NCI-H2107 treated with DMSO at 0.1 percent for 48 hours (cell line): ENCODE data around the gene ANGEL1.

ENCODE experiments used
- DNase-seq: peaks from one replicate; lab custom pipeline; 2025; ENCODE audit not compliant: unreplicated experiment; lab: John Stamatoyannopoulos, UW

The ANGEL1 gene

DNA sequence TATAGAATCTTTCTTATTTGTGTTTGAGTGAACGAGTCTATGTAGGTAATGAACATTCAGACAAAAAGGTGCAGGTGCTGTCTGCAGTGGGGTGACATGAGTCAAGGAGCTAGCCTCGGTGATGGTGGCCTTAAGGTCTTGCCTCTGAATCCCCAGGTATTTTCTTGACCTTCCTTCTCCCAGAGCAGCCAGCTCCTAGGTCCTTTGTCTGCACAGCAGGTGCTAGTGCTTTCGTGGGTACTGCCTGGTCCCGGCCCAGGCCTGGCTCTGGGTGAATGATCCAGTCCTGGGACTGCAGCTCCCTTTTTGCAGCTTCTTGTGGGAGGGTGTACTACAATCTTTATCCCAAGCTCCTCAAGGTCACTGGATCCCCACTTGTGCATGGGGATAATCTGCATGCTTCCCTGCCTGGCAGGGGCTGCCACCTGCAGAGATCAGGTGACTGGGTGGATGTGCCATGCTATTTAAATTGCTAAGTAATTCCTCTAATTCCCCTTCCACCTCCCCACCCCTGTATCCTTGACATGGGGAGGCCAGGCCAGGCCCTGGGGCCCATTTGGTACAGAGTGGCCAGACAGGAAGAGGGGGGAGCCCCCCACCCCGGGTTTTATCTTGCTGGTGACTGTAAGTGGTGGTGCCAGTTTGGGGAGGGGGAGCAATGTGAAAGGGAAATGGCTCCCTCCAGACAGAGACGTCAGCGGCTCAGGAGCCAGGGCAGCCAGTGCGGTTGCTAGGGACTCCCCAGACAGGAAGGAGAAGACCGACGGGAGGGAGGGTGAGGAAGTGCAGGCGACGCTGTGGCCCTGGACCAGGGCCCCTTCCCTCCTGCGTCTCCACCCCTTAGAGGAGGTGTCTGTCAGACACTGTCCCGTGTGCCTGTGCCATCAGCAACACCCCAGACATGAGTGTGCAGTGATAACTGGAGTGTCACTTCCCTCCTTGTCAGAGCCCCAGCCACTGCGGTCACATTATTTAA lies 44.7 kb downstream of the ANGEL1 start:
- DNase-seq = peak; percentile 24

DNA sequence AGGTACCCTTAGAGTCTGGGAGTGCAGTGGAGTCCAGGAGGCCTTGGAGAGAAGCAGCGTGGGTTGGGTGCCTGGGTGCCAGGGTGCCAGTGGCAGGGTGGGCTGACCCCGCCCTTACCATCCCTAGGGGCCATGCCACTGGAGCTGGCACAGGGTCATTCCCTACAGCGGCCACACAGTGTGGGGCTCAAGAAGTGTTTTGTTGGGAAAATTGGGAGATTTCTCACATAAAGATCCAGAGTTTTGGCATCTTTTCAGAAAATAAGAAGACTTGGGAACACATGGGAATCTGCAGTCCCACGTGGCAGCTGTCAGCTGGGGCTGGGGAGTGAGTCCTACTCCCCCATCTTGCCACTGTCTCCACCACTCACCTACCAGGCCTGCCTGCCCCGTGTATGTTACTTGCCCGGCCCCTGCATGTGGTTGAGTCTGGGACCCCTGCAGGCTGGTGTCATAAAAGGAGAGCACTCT lies 47.2 kb downstream of the ANGEL1 start:
- DNase-seq = no peak

DNA sequence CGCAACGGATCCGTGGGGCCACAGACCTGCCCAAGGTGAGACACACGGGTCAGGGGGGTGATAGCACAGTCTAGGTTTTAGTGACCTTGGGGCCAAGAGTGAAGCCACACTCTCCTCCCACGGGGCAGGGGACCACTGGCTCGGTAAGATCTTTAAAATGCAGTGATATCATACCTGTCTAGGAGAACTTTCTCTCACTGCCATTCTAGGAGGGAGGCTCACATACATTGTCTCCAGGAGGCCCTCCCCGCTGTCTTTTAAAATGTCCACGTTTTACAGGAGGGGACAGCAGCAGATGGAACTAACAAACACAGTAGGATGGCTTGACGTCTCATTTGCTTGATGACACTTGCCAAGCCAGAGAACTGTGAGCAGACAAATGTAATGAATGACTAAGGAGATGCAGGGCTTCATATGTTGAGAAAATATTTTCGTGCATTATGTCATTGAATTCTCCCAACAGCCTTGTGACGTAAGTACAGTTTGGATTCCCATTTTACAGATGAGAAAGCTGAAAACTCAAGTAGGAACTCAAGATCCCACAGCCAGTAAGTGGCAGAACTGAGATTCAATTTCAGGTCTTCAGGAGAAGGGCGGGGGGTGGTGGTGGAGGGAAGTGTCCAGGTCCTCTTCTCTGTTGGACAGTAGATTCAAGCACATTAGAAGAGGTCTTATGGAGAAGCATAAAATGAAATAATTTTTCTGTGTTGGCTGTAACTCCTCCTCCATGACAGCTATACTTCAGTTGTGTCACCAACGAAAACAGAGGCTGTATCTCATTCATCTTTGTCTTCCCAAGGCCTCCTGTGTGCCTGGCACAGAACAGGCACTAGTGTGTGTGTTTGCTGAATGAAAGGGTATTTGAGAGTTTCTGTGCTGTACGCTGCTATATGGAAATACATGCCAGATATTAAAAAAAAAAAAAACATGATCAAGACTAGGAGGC lies 49.3 kb downstream of the ANGEL1 start:
- DNase-seq = no peak

DNA sequence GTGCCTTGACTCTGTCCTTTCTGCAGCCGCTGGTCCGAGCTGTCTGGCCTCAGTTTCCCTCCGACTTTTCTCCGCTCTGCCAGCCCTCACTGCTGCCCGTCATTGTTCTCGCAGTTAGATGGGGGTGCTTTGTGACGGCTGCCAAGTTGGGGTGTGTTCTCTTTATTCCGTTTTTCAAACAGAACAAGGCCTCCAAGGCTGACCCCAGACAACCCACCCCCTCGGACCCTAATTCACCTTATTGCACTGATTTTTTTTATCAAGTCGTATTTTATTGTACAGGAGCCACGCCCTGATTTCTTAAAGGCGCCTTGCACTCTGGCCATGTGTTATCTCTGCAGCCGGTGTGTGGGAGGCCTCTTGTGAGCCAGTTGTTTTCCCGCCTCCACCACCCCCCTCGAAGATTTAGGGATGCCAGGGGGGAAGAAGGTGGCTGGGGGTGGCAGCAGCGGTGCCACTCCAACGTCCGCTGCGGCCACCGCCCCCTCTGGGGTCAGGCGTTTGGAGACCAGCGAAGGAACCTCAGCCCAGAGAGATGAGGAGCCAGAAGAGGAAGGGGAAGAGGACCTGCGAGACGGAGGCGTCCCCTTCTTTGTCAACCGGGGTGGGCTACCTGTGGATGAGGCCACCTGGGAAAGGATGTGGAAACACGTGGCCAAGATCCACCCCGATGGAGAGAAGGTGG lies 50.1 kb downstream of the ANGEL1 start:
- no peak for DNase-seq

DNA sequence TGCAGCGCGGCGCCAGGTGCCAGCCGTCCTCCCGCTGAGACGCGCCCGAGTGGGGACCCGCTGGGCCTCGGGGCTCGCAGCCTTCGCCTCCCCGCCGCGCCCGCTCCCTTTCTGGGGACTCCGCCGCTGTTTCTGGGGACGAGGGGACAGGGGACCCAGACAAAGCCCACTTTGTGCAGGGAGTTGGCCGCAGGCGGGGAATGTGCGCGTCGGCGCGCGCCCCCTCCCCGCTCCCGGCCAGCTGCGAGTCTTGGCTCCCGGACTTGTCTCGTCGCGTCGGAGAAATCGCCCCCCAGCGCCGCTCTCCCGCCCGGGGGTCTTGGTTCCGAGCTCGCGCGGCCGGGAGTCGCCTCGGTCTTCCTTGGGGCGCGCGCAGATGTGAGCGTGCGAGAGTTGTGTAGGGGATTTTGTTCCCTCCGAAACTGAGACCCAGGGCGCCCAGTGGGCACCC lies 50.7 kb downstream of the ANGEL1 start:
- DNase-seq = no peak

DNA sequence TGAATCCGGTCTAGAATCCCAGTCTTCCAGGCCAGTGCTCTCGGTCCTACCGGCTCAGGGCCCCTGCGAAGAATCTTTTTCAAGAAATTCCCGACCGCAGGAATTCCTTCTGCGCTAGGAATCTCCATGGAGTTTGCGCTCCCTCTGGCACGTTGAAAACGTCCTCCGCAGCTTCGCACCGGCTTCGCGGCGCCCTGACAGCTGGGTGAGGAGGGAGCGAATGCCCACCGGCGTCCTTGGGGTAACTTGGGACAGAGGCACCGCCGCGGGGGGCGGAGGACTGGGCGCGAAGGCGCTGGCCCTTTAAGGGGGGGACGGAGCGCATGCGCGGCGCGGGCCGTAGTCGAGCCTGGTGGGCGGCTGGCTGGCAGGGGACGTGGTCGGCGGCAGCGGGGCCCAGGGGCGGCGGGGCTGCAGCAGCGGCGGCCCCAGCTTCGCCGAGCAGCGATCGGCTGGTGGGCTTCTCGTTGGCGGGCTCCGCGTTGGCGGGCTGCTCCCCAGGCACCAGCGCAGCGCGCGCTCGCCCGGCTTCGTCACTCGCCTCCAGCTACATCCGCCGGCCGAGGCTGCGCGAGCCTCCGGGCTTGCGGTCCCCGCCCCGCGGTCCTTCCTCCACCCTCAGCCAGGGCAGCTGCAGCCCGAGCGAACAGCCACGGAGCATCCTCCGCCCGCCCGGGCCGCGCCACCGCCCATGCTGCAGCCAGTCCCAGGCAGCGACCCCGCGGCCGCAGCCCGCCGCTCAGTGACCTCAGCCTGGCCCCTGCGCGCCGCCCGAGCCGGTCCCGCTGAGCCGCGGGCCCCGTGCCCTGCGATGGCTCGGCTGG lies 51.3 kb downstream of the ANGEL1 start, which contains the start of gene VASH1:
Gene VASH1, plus strand, starts transcription at position 333 of the 824 bp plus-strand sequence. CDS start 1,354 bp downstream, outside the sequence.
- DNase-seq = peak; percentile 27

DNA sequence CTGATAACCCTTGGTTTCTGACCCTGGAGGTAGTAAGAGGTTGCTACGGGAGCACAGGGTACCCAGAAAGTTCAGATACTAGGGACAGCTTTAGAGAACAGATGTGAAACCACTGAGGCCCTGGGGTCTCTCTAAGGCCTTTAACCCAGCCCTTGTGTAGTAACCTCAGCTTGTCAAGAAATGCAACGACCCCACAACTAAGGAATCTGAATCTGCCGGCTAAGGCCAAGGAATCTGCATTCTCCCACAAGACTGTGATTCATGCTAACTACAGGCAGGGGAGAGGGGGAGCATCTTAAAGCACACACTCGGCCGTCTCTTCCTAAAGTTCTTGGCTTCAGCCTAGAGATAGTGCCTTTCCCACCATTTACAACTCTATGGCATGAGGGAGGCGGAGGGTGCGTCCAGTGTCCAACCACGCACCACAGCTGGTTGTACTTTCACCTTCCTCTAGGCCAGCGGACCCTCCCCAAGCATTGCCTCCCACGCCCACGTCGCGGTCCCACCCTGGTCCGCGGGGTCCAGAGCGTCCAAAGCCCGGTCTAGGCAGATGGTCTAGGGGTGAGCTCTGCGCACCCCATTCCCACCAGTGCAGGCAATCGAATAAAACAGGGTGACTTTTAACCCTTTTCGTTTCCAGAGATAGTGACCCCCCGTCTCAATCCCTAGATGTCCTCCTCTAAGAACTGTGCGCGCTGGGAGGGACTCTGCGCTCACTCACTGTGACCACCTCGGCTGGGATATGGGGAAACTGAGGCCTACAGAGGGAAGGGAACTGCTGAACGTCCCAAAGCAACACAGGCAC lies 52.1 kb downstream of the ANGEL1 start:
- DNase-seq = no peak

DNA sequence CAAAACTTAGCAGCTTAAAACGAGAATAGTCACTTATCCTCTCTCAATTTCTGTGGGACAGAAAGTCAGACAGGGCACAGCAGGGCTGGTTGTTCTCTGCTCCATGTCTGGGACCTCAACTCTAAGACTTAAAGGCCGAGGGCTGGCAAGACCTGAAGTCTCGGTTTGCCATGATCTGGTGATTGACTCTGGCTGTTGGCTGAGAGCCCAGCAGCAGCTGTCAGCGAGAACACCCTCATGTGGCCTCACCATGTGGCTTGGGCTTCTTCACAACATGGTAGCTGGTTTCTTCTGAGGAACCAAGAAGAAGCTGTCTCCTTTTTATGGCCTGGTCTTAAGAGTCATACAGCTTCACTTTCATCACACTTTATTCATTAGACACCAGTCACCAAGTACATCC lies 53.1 kb downstream of the ANGEL1 start:
- DNase-seq = no peak

DNA sequence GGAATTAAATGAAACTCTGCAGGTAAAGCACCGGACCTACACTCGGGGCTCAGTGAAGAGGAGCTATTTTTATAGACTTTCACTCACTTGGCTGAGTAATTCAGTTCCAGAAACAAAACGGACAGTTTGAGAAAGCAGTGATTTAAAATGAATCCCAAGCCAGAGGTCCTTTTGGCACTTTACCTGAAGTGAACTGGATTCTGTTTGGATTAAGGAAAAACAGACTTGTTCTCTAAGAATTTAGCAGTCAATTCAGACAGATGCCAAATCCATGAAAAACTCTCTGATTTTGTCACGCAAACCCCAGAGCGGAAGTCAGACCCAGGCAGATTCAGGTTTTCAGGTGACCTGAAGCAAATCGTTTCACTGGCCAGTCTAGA lies 56.3 kb downstream of the ANGEL1 start:
- DNase-seq = no peak

DNA sequence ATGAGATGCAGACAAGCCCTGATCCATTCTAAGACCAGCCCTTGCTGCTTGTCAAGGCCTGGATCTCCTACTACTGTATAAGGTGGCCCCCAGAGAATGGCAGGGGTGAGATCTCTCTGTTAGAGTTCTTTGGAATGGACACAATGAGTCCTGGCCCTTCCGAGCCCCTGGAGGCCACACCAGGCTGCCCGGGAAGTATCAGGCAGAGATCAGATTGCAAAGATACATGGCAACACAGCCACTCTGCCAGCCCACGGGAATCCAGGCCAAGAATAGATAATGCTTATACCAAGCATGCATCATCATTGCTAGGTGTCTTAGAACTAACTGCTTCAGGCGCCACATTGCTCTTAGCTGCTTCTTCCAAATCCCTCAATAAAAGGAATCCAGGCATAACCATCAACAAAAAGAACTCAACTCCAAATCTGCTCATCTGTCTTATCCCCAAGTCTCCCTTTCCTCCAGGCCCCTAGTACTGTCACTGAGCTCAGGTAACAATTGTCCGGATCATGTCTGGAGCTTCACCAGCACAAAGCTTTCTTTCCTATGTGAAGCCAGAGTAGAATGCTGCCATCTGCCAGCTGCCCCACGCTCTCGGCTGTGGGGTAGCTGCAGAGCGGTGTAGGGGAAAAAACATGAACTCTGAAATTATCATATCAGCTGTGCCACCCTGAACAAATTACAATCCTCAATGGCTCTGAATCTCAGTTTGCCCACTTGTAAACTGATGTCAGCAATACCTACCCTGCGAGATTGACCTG lies 56.9 kb downstream of the ANGEL1 start:
- DNase-seq = no peak

DNA sequence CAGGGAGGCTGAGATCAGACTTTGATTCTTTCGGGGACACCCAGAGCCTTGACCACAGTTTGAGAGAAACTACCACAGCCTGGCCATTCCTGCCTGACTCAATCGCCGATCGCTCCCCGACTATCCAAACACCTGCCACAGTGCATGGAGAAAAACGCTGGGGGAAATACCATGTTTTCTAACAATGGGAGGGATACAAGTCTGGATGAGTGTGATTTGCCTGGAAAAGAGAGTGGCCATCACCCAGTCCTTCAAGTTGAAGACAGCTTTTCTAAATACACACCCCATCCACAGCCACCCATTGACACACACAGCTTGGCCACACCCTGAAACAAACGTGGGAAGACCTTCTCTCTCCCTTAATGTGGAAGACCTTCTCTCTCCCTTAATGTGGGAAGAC lies 58.1 kb downstream of the ANGEL1 start:
- no peak for DNase-seq

DNA sequence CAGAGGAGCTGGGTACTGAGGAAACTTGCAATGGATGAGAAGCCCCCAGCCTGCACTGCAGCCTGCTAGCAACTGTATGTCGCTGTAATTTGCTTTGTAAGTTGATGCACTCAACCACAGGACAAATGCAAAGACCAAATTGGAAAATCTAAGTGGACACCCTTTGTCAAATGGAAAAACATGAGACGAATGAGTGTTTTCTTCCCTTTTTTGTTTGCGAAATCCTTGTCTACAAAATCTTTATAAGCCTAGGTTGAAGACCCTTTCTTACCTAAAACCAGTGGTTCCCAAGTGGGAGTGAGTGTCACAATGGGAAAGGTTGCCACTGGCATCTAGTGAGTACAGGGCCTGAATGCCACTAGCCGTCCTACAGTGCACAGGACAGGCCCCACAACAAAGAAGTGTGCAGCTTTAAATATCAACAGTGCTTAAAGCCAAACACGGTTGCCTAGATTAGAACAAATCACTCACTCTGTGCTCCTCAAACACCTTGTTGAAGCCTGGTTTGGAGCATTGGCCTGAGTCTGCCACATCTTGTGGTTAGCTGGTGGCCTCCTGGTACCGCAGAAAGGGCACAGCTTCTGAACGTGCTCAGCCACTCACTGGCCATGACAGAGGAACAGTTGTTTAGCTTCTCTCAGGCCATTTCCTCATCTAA lies 59.0 kb downstream of the ANGEL1 start:
- no peak for DNase-seq

DNA sequence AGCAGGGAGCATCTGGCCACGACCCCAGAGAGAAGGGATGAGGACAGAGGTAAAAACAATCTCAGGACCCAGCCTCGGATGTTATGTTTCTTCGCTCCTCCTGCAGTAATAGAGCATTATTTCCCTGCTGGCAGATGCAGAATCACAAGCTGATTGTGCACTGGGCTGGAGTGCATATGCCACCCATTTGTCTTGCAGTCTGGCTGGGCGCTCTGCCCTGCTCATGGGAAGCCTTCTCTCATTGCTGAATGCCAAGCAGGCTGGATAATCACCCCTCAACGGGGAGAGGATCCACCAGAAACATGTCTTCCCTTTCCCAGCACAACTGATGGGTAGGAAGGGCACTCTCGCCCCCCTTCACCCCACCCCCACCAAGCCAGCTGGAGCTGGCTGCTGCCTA lies 59.9 kb downstream of the ANGEL1 start:
- DNase-seq = no peak

DNA sequence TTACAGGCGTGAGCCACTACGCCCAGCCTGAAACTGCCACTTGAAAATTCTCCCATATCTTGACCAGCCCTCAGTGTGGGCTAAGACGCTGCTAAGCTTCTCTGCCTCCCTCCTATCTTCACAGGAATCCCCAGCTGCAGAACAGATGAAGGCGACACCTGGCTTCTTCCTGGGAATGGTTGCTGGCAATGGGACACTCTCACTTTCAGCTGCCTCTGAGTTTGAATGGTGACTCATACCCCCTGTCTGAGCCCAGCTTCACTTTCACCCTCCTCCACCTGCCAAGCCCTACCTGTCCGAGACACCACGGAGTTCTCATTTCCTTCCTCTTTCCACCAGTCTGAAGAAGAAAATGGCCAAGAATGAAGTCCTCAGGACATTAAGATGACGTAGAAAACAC lies 69.7 kb downstream of the ANGEL1 start:
- no peak for DNase-seq

DNA sequence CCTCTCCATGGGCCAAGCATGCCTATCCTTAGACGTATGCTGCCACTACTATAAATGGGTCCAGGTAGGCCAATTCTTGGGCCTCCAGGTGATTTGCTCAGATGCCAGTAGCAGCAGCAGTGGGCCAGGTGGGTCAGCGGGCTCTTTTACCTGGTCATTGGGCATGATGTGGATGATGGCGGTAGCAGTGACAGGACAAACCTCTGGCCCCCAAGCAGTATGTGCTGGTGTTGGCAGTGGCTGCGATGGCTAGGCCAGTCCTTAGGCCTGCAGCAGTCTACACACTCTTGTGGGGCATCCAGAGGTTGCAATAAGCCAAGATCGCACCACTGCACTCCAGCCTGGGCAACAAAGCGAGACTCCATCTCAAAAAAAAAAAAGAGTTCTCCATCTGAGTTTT lies 70.5 kb downstream of the ANGEL1 start:
- DNase-seq = no peak

DNA sequence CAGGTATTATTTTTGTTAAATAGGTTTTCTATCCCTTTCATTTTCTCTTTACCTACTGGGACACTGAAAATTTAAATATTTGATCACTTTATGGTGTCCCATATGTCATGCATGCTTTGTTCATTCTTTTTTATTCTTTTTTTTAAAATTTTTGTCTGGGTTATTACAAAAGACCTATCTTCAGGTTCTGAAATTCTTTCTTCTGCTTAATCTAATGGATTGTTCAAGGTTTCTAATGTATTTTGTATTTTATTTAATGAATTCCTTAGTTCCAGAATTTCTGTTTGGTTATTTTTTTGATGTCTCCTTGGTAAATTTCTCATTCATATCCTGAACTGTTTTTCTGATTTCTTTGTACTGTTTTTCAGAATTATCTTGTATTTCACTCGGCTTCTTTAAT lies 71.6 kb downstream of the ANGEL1 start:
- DNase-seq = no peak
